Mucosa of descending colon (tissue), 3 donors: ENCODE results near the gene SORCS2. TPM values are rescaled to one million over a fixed set of nuclear protein-coding genes. Genes with fewer than 3 reads are reported as not detected.

Experiments used
- ATAC-seq: fragments of 200-7000 bp; cut with Tn5 transposase; one replicate; pipeline ENCODE4 v1.9.1; 2020; ENCODE audit warnings: mild to moderate bottlenecking, moderate library complexity
- DNase-seq, 3 donors: peaks; one replicate each; pipeline ENCODE4 v3.0.0-alpha.2; 2020
- H3K36me3 ChIP-seq: fragments of 200-600 bp; one replicate; pipeline ENCODE4 v1.8.0; 2021; ENCODE audit warnings: low read depth, mild to moderate bottlenecking
- H3K4me1 ChIP-seq: fragments of 200-600 bp; one replicate; pipeline ENCODE4 v1.8.0; 2021; ENCODE audit warnings: low read depth, mild to moderate bottlenecking
- H3K4me3 ChIP-seq: fragments of 200-600 bp; one replicate; pipeline ENCODE4 v1.8.0; 2021; ENCODE audit warnings: mild to moderate bottlenecking
- H3K9me3 ChIP-seq: fragments of 200-600 bp; one replicate; pipeline ENCODE4 v1.8.0; 2021; ENCODE audit warnings: mild to moderate bottlenecking
- intact Hi-C, 2 donors: fragments of 100-400 bp; cut with DNase I in 1 of 2; cut with micrococcal nuclease in 1 of 2; formaldehyde crosslinking; loops; one replicate each; pipeline versions ENCODE4 v1.11.0 to v1.11.1; 2022; cut with DNase I, micrococcal nuclease
- total RNA-seq, 3 donors: library from RNA; stranded (reverse); fragmentation: NEBNext Ultra II Directional in 2 of 3; extraction: Animal tissue kit (Norgen Biotek cat#: 25700) in 2 of 3; gene quantifications; one replicate each; pipeline versions ENCODE4 v1.2.1 to v1.2.4, GENCODE V29; 2021 to 2023
- TF ChIP-seq, protein P1 (sequence below): fragments of 200-600 bp; IDR thresholded peaks from one replicate; pipeline ENCODE4 v1.8.0; 2022; ENCODE audit warnings: antibody characterized with exemption, mild to moderate bottlenecking
- donor health status: DM: no; HTN: no; CAD: no; lungs with moderate emphysema.
- donor health status: DM: no; HTN: no; CAD: no.
- donor health status: DM: no; HTN: yes; CAD: no.

Gene SORCS2
- total RNA-seq, 3 donors from 2014 or later: 0.20 to 3.1 (median 1.5) TPM

DNA sequence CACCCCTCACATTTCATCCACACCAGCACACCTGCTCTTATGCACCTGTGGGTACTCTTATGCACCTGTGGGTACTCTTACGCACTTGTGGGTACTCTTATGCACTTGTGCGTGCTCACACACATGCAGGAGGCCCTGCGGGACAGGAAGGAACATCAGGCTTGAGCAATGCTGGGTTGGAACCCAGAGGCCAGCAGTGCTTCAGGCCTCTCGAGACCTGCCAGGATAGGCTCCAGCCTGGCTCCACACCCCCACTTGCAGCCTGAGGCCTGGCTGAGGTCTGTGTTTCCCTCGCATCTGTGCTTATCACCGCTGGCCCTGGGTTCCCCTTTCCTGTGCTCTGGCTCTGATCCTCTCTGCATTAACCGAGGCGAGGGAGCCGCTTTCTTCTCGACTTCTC is 34.7 kb downstream of the SORCS2 start:
- DNase-seq (no peak), ATAC-seq (no peak)
- no peaks in the 10 kb centered on the region for H3K4me1 ChIP-seq
- no peak overlapping the region for H3K4me3 ChIP-seq
- TF ChIP-seq, protein P1, sequence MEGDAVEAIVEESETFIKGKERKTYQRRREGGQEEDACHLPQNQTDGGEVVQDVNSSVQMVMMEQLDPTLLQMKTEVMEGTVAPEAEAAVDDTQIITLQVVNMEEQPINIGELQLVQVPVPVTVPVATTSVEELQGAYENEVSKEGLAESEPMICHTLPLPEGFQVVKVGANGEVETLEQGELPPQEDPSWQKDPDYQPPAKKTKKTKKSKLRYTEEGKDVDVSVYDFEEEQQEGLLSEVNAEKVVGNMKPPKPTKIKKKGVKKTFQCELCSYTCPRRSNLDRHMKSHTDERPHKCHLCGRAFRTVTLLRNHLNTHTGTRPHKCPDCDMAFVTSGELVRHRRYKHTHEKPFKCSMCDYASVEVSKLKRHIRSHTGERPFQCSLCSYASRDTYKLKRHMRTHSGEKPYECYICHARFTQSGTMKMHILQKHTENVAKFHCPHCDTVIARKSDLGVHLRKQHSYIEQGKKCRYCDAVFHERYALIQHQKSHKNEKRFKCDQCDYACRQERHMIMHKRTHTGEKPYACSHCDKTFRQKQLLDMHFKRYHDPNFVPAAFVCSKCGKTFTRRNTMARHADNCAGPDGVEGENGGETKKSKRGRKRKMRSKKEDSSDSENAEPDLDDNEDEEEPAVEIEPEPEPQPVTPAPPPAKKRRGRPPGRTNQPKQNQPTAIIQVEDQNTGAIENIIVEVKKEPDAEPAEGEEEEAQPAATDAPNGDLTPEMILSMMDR: no peak
- no peaks in the 10 kb centered on the region for H3K36me3 ChIP-seq
- intact Hi-C loops: no loop called here
- H3K9me3 ChIP-seq: no peaks in the 10 kb centered on the region

DNA sequence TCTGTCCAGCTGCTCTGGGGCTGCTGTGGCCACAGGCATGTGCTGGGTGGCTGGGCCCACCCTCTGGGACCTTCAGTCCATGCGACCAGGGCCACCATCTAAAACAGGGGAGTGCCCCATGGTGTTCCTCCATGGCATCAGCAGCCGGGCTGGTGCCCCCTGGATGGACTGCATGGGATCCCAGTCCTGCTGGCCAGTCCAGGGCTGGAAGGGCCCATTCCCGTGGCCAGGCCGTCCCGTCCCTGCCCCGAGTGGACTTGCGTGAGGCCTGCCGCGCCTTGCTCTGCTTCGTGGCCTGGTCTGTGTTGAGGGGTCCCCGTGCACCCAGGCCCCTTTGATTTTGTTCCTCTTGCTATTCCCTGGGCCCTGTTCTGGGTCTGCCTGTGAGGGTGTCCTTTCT is 36.4 kb downstream of the SORCS2 start:
- H3K4me3 ChIP-seq: no peak overlapping the region
- ATAC-seq (no peak), DNase-seq (no peak)
- TF ChIP-seq, protein P1: no peak
- no peaks in the 10 kb centered on the region for H3K4me1 ChIP-seq
- no peaks in the 10 kb centered on the region for H3K9me3 ChIP-seq
- intact Hi-C loops: no loop called here
- no peaks in the 10 kb centered on the region for H3K36me3 ChIP-seq

DNA sequence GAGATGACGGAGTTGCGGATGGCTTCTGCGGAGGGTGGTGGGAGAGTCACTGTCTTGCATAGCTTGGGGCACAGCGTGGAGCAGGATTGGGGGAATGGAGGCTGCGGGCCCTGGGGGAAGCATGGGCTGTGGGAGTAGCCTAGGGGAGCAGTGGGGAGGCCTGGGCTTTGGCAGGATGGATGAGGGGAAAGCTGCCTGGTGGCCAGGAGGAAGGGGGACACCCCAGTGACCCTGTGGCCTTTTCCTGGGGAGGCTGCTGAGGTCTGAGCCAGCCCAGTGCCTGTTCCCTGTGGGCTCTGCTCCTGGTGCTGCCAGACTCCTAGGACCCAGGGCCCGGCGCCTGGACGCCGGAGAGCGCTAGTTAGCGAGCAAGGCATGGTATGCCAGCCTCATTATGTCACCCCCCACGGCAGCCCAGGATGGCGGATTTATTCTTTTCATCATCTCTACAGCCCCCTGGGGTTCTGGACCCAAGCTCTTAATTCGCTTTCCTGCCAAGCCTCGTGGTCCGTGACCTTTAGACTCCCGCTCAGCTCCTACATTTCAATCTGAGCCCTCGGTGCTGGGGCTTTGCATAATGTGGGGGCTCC is 39.8 kb downstream of the SORCS2 start:
- TF ChIP-seq, protein P1: no peak
- H3K4me3 ChIP-seq: no peak overlapping the region
- DNase-seq (no peak), ATAC-seq (no peak)
- H3K4me1 ChIP-seq: no peaks in the 10 kb centered on the region
- H3K9me3 ChIP-seq: no peaks in the 10 kb centered on the region
- intact Hi-C loops: no loop called here
- no peaks in the 10 kb centered on the region for H3K36me3 ChIP-seq

DNA sequence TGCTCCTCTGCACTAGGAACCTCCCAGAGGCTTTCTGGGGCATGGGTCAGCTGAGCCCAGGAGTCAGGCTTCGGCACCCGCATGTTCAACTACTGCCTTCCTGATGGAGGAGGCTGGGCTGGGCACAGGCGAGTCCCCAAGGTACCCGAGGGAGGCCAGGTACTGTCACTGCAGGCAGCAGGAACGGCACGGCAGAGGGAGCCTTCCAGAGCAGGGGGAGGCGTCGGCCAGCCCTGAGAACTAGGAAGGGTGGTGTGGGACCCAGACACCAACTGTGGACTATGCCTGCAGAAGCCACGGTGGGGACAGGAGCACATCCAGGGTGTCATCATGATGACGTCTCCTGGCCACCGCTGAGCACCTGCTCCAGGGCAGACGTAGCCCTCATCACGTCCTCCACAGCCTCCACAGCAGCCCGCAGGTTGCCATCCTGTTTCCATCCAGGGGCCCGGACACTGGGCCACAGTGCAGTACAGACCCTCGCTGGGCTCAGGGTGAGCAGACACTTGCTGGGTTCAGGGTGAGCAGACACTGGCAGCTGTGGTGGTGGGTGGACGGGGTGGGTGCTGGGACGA is 40.8 kb downstream of the SORCS2 start:
- ATAC-seq: no peak
- H3K36me3 ChIP-seq: no peaks in the 10 kb centered on the region
- no peaks in the 10 kb centered on the region for H3K4me1 ChIP-seq
- DNase-seq: no peak
- TF ChIP-seq, protein P1: no peak
- intact Hi-C loops: no loop called here
- no peaks in the 10 kb centered on the region for H3K9me3 ChIP-seq
- H3K4me3 ChIP-seq: no peak overlapping the region

DNA sequence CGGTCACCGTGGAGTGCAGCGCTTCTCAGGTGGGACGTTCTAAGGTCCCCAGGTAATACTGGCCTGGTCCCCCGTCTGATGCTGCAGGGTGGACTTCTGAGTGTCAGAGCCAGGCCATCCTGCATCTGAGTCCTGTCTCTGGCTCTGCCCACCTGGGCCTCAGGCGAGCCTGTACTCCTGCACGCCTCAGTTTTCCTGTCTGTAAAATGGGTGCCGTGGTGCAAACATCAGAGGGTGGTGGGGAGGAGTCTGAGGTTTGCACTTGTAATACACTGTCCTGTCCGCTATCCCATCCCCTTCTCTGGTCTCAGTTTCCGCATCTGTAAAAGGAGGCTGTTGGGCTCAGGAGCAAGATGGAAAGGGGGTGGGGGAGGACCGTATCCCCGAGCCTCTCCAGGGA is 41.3 kb downstream of the SORCS2 start:
- no peaks in the 10 kb centered on the region for H3K9me3 ChIP-seq
- DNase-seq: no peak
- no peak overlapping the region for H3K4me3 ChIP-seq
- TF ChIP-seq, protein P1: no peak
- no peaks in the 10 kb centered on the region for H3K4me1 ChIP-seq
- intact Hi-C loops: no loop called here
- H3K36me3 ChIP-seq: no peaks in the 10 kb centered on the region
- no peak for ATAC-seq
